H9 (cell line): Measurements from ENCODE around the gene HSD17B2. TPM values are rescaled to one million over a fixed set of nuclear protein-coding genes. Genes with fewer than 3 reads are reported as not detected.

Experiments used
- DNase-seq: peaks from one replicate; pipeline ENCODE4 v3.0.0-alpha.2; 2017
- H2AFZ ChIP-seq: one replicate; pipeline ENCODE4 v1.6.1; 2013; ENCODE audit warnings: mild to moderate bottlenecking, low read length, control low read depth, moderate library complexity
- H2AK5ac ChIP-seq: 2 replicates; pipeline ENCODE4 v1.6.1; 2013; ENCODE audit warnings: low read length, control low read depth, mixed read lengths; ENCODE audit not compliant: insufficient read length
- H2BK120ac ChIP-seq: one replicate; pipeline ENCODE4 v1.6.1; 2013; ENCODE audit warnings: low read depth, mild to moderate bottlenecking, low read length, control low read depth, inconsistent platforms; ENCODE audit not compliant: poor library complexity, severe bottlenecking
- H2BK12ac ChIP-seq: 2 replicates; pipeline ENCODE4 v1.6.1; 2013; ENCODE audit warnings: low read length, control low read depth, mixed read lengths, low read depth; ENCODE audit not compliant: insufficient read length
- H2BK15ac ChIP-seq: 2 replicates; pipeline ENCODE4 v1.6.1; 2013; ENCODE audit warnings: low read depth, low read length, control low read depth
- H2BK20ac ChIP-seq: one replicate; pipeline ENCODE4 v1.6.1; 2013; ENCODE audit warnings: low read depth, mild to moderate bottlenecking, low read length, control low read depth, inconsistent platforms; ENCODE audit not compliant: poor library complexity, severe bottlenecking
- H2BK5ac ChIP-seq: 2 replicates; pipeline ENCODE4 v1.6.1; 2013; ENCODE audit warnings: low read length, control low read depth, mixed read lengths; ENCODE audit not compliant: insufficient read length
- H3K14ac ChIP-seq: 2 replicates; pipeline ENCODE4 v1.6.1; 2013; ENCODE audit warnings: low read length, control low read depth; ENCODE audit not compliant: insufficient read depth
- H3K18ac ChIP-seq: 2 replicates; pipeline ENCODE4 v1.6.1; 2013; ENCODE audit warnings: low read depth, mild to moderate bottlenecking, mixed read lengths, low read length, control low read depth; ENCODE audit not compliant: insufficient read length
- H3K23ac ChIP-seq: 2 replicates; pipeline ENCODE4 v1.6.1; 2013; ENCODE audit warnings: low read length, control low read depth, mixed read lengths, low read depth; ENCODE audit not compliant: insufficient read length
- H3K23me2 ChIP-seq: 2 replicates; pipeline ENCODE4 v1.6.1; 2013; ENCODE audit warnings: low read depth, mild to moderate bottlenecking, mixed read lengths, low read length, control low read depth; ENCODE audit not compliant: insufficient read length, poor library complexity, severe bottlenecking
- H3K27ac ChIP-seq: 2 replicates; pipeline ENCODE4 v1.5.1; 2013; ENCODE audit warnings: low read length, control low read depth, mixed read lengths, low read depth; ENCODE audit not compliant: insufficient read length
- H3K27me3 ChIP-seq: 2 replicates; pipeline ENCODE4 v1.6.1; 2013; ENCODE audit warnings: low read length, control low read depth, inconsistent platforms; ENCODE audit not compliant: insufficient read depth
- H3K4ac ChIP-seq: 2 replicates; pipeline ENCODE4 v1.6.1; 2013; ENCODE audit warnings: low read depth, mild to moderate bottlenecking, control low read depth, inconsistent platforms, low read length, moderate library complexity
- H3K4me1 ChIP-seq: 2 replicates; pipeline ENCODE4 v1.6.1; 2013; ENCODE audit warnings: low read length, control low read depth, inconsistent platforms; ENCODE audit not compliant: insufficient read depth
- H3K4me2 ChIP-seq: 2 replicates; pipeline ENCODE4 v1.6.1; 2013; ENCODE audit warnings: low read length, control low read depth, mixed read lengths; ENCODE audit not compliant: insufficient read length, insufficient read depth
- H3K56ac ChIP-seq: 2 replicates; pipeline ENCODE4 v1.6.1; 2013; ENCODE audit warnings: low read depth, mild to moderate bottlenecking, mixed read lengths, low read length, control low read depth; ENCODE audit not compliant: insufficient read length
- H3K79me1 ChIP-seq: 2 replicates; pipeline ENCODE4 v1.6.1; 2013; ENCODE audit warnings: low read depth, mild to moderate bottlenecking, moderate library complexity, low read length, control low read depth, inconsistent platforms; ENCODE audit not compliant: insufficient read depth, poor library complexity, severe bottlenecking
- H3K79me2 ChIP-seq: 2 replicates; pipeline ENCODE4 v1.6.1; 2013; ENCODE audit warnings: low read length, control low read depth, inconsistent platforms; ENCODE audit not compliant: insufficient read depth
- H3K9ac ChIP-seq: 2 replicates; pipeline ENCODE4 v1.6.1; 2013; ENCODE audit warnings: low read length, control low read depth, mixed read lengths; ENCODE audit not compliant: insufficient read length; ENCODE audit errors: extremely low read depth
- H3K9me3 ChIP-seq: one replicate; pipeline ENCODE4 v1.6.1; 2013; ENCODE audit warnings: low read depth, low read length, inconsistent platforms; ENCODE audit not compliant: control insufficient read depth
- H3T11ph ChIP-seq: one replicate; pipeline ENCODE4 v1.6.1; 2013; ENCODE audit warnings: mild to moderate bottlenecking, low read length, control low read depth, inconsistent platforms
- H4K20me1 ChIP-seq: one replicate; pipeline ENCODE4 v1.6.1; 2013; ENCODE audit not compliant: control insufficient read depth, insufficient read length, insufficient read depth
- H4K5ac ChIP-seq: 2 replicates; pipeline ENCODE4 v1.6.1; 2013; ENCODE audit warnings: low read depth, mild to moderate bottlenecking, mixed read lengths, low read length, control low read depth; ENCODE audit not compliant: insufficient read length
- H4K8ac ChIP-seq: replicated peaks from 2 replicates; pipeline ENCODE4 v1.6.1; 2013; ENCODE audit warnings: low read length, control low read depth, mixed read lengths, low read depth; ENCODE audit not compliant: insufficient read length
- H4K91ac ChIP-seq: 2 replicates; pipeline ENCODE4 v1.6.1; 2013; ENCODE audit warnings: low read depth, mild to moderate bottlenecking, moderate library complexity, mixed read lengths, low read length, control low read depth; ENCODE audit not compliant: insufficient read length
- H3K27ac Mint-ChIP-seq, 3 experiments: 2 replicates in 2 of 3; 3 replicates in 1 of 3; pipeline ENCODE4 v1.8.0; 2020 to 2021; ENCODE audit warnings: mixed read lengths in 3 of 3, mild to moderate bottlenecking in 1 of 3, moderate library complexity in 1 of 3
- H3K27me3 Mint-ChIP-seq: 2 replicates; pipeline ENCODE4 v1.8.0; 2021; ENCODE audit warnings: low read depth, mild to moderate bottlenecking, moderate library complexity, mixed read lengths
- H3K36me3 Mint-ChIP-seq, 3 experiments: 2 replicates in 2 of 3; 3 replicates in 1 of 3; pipeline ENCODE4 v1.8.0; 2020 to 2021; ENCODE audit warnings: low read depth in 3 of 3, mixed read lengths in 3 of 3; ENCODE audit not compliant: insufficient read depth in 1 of 3
- H3K4me1 Mint-ChIP-seq, 2 experiments: 2 replicates each; pipeline ENCODE4 v1.8.0; 2020; ENCODE audit warnings: mixed read lengths in 2 of 2
- H3K4me3 Mint-ChIP-seq, 2 experiments: 2 replicates in 1 of 2; 3 replicates in 1 of 2; pipeline ENCODE4 v1.8.0; 2020 to 2021; ENCODE audit warnings: mild to moderate bottlenecking in 2 of 2, mixed read lengths in 2 of 2, moderate library complexity in 1 of 2
- H3K9me3 Mint-ChIP-seq, 2 experiments: 2 replicates in 1 of 2; 3 replicates in 1 of 2; pipeline ENCODE4 v1.8.0; 2020; ENCODE audit warnings: mild to moderate bottlenecking in 2 of 2, mixed read lengths in 2 of 2, moderate library complexity in 1 of 2
- CTCF ChIP-seq: fragments of 200-600 bp; sonication (generic); conservative IDR thresholded peaks from 3 replicates; pipeline ENCODE4 v1.8.0; 2021; ENCODE audit warnings: antibody characterized with exemption, mild to moderate bottlenecking
- WGBS: extraction: QIAGEN DNeasy Blood & Tissue Kit; methylation state at CpG from one replicate; pipeline ENCODE4 v1.1.7; 2013; ENCODE audit warnings: missing lambda C conversion rate, low lambda C conversion rate, mixed read lengths; ENCODE audit not compliant: insufficient read length; ENCODE audit errors: extremely low coverage; 5-methylcytosine and 5-hydroxymethylcytosine counted together
- total RNA-seq: library from RNA; stranded (reverse); gene quantifications from 2 replicates; pipeline ENCODE4 v1.2.1, GENCODE V29; 2021

HSD17B2 gene
- total RNA-seq, 1 experiment from 2014 or later = not detected

- no peak overlapping the region for H3T11ph ChIP-seq
- no peak overlapping the region for H3K23ac ChIP-seq
- no peak overlapping the region for H3K4me2 ChIP-seq
- H2BK15ac ChIP-seq = no peak overlapping the region
- no peak overlapping the region for H3K4ac ChIP-seq
- no peaks in the 10 kb centered on the region for H3K23me2 ChIP-seq
- H2AK5ac ChIP-seq = no peak overlapping the region
- no peak overlapping the region for H4K91ac ChIP-seq
- no peak overlapping the region for H4K8ac ChIP-seq
- Mint-ChIP-seq H3K9me3 (no peaks in the 10 kb centered on the region), H3K4me1 (peaks cover 0 to 2% of the 10 kb centered on the region in 2 experiments; a peak in 1 of 4 replicates), H3K4me3 (no peak overlapping the region), H3K27ac (no peak overlapping the region), H3K36me3 (no peaks in the 10 kb centered on the region), H3K27me3 (no peaks in the 10 kb centered on the region)
- H2BK20ac ChIP-seq = no peak overlapping the region
- no peaks in the 10 kb centered on the region for H3K79me1 ChIP-seq
- H4K20me1 ChIP-seq = no peaks in the 10 kb centered on the region
- H3K27ac ChIP-seq = no peak overlapping the region
- no peak overlapping the region for H3K14ac ChIP-seq
- no peak for TF ChIP-seq CTCF
- H3K18ac ChIP-seq = no peak overlapping the region
- no peak overlapping the region for H2BK120ac ChIP-seq
- H3K56ac ChIP-seq = no peak overlapping the region
- no peak for DNase-seq
- H2BK5ac ChIP-seq = no peak overlapping the region
- no peak overlapping the region for H4K5ac ChIP-seq
- no peaks in the 10 kb centered on the region; the same call in 1 of the 2 replicates for H3K4me1 ChIP-seq
- no peaks in the 10 kb centered on the region for H3K9me3 ChIP-seq
- no CpG with 5 or more reads among the region's 4 CpGs for WGBS
- no peak overlapping the region for H2AFZ ChIP-seq
- no peaks in the 10 kb centered on the region for H3K79me2 ChIP-seq
- H3K27me3 ChIP-seq = no peaks in the 10 kb centered on the region; the same call in 1 of the 2 replicates
- no peak overlapping the region for H2BK12ac ChIP-seq
- no peak overlapping the region for H3K9ac ChIP-seq
These were observed 84.4 kb downstream of the HSD17B2 start for GRCh38 chr16:82119405-82119804.
